MM.1S (cell line): ENCODE data around the gene UNC13B.

ENCODE experiments used
- DNase-seq: peaks from one replicate; pipeline ENCODE4 v3.0.0-alpha.2; 2015
- H2AFZ ChIP-seq: fragments of 300-600 bp; sonication (generic); 2 replicates; pipeline ENCODE4 v1.6.0; 2016; ENCODE audit warnings: antibody characterized with exemption, low read length
- H3F3A ChIP-seq: fragments of 300-600 bp; sonication (generic); 2 replicates; pipeline ENCODE4 v1.6.1; 2016; ENCODE audit warnings: mild to moderate bottlenecking, antibody characterized with exemption, low read length, moderate library complexity, mixed read lengths; ENCODE audit not compliant: insufficient read depth
- H3K27ac ChIP-seq: fragments of 300-600 bp; sonication (generic); 2 replicates; pipeline ENCODE4 v1.5.1; 2016; ENCODE audit warnings: mild to moderate bottlenecking, low read length
- H3K27me3 ChIP-seq: fragments of 300-600 bp; sonication (generic); replicated peaks from 2 replicates; pipeline ENCODE4 v1.6.0; 2016; ENCODE audit warnings: low read length; ENCODE audit not compliant: insufficient read depth
- H3K36me3 ChIP-seq: fragments of 300-600 bp; sonication (generic); replicated peaks from 2 replicates; pipeline ENCODE4 v1.6.1; 2016; ENCODE audit warnings: mild to moderate bottlenecking, low read length, mixed read lengths; ENCODE audit not compliant: insufficient read depth
- H3K4me1 ChIP-seq: fragments of 300-600 bp; sonication (generic); 2 replicates; pipeline ENCODE4 v1.6.1; 2016; ENCODE audit warnings: low read length, mixed read lengths
- H3K4me2 ChIP-seq: fragments of 300-600 bp; sonication (generic); 2 replicates; pipeline ENCODE4 v1.6.0; 2016; ENCODE audit warnings: low read depth, low read length
- H3K4me3 ChIP-seq: fragments of 300-600 bp; sonication (generic); 2 replicates; pipeline ENCODE4 v1.5.1; 2016; ENCODE audit warnings: low read length, mixed read lengths
- H3K79me2 ChIP-seq: fragments of 300-600 bp; sonication (generic); 2 replicates; pipeline ENCODE4 v1.6.1; 2016; ENCODE audit warnings: mixed run types, low read length, mixed read lengths
- H3K9ac ChIP-seq: fragments of 300-600 bp; sonication (generic); 2 replicates; pipeline ENCODE4 v1.6.1; 2016; ENCODE audit warnings: low read length, mixed read lengths
- H3K9me2 ChIP-seq: fragments of 300-600 bp; sonication (generic); replicated peaks from 2 replicates; pipeline ENCODE4 v1.6.1; 2016; ENCODE audit warnings: mild to moderate bottlenecking, low read length, mixed read lengths; ENCODE audit not compliant: insufficient read depth
- H3K9me3 ChIP-seq: fragments of 300-600 bp; sonication (generic); replicated peaks from 2 replicates; pipeline ENCODE4 v1.6.1; 2016; ENCODE audit warnings: mild to moderate bottlenecking, low read length, mixed read lengths; ENCODE audit not compliant: insufficient read depth
- H4K20me1 ChIP-seq: fragments of 300-600 bp; sonication (generic); 2 replicates; pipeline ENCODE4 v1.6.1; 2016; ENCODE audit warnings: mild to moderate bottlenecking, low read length, moderate library complexity, mixed read lengths; ENCODE audit not compliant: insufficient read depth
- CTCF ChIP-seq: fragments of 300-600 bp; sonication (generic); IDR thresholded peaks from 2 replicates; pipeline ENCODE4 v1.5.1; 2016; ENCODE audit warnings: antibody characterized with exemption, low read length, mixed read lengths
- EZH2 ChIP-seq: fragments of 300-600 bp; sonication (generic); optimal IDR thresholded peaks from 2 replicates; pipeline ENCODE3; 2017; ENCODE audit warnings: low read depth, mild to moderate bottlenecking, antibody characterized with exemption, low read length, mixed read lengths
- EZH2phosphoT487 ChIP-seq: fragments of 300-600 bp; sonication (generic); IDR thresholded peaks from 2 replicates; pipeline ENCODE4 v1.6.1; 2018; ENCODE audit warnings: antibody characterized with exemption, low read length

Gene UNC13B

DNA sequence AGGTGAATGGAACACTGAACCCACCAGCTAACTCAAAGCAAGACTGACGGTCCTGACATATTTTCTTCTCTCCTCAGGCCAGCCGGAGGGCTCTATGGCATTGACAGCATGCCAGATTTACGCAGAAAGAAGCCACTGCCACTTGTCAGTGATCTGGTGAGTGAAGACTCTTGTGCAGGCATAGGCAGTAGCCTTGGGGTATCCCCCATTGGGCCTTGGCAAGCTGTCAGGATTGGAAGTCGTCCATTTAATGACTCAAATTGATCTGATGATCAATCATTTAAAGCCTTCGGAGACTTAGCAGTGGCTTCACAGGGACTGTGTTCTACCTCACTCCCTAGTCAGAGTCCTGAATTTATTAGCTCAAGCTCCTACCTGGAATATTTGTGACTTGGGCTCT is 208.4 kb downstream of the UNC13B start:
- Histone ChIP-seq H3K27me3 (no peaks in the 10 kb centered on the region), H3K27ac (no peak overlapping the region), H4K20me1 (no peaks in the 10 kb centered on the region), H3F3A (no peaks in the 10 kb centered on the region), H3K4me3 (no peak overlapping the region), H3K79me2 (no peaks in the 10 kb centered on the region), H2AFZ (no peak overlapping the region), H3K9ac (no peak overlapping the region), H3K4me2 (no peak overlapping the region), H3K36me3 (no peaks in the 10 kb centered on the region), H3K9me3 (no peaks in the 10 kb centered on the region), H3K4me1 (no peaks in the 10 kb centered on the region), H3K9me2 (no peaks in the 10 kb centered on the region)
- no peak for TF ChIP-seq CTCF
- TF ChIP-seq EZH2phosphoT487, result no peak
- no peak for TF ChIP-seq EZH2
- no peak for DNase-seq

DNA sequence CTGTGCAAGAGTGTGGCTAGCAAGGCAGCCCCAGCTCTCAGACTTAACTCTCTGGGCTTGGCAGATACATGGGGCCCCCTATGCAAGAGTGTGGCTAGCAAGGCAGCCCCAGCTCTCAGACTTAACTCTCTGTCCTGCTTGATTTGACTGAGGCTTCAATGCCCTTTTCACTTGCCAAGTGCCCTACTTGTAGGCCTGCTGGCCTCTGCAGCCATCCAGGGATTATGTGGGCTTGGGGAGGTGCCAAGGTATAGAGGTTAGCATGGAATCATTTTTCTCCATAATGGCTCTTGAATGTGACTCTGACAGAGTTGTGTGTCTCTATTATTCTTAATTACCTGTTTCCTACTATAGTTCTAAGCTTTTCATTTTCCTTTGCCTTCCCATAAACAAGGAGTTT is 212.6 kb downstream of the UNC13B start:
- H3F3A ChIP-seq, result no peaks in the 10 kb centered on the region
- H4K20me1 ChIP-seq, result no peaks in the 10 kb centered on the region
- H3K4me1 ChIP-seq, result no peaks in the 10 kb centered on the region
- no peaks in the 10 kb centered on the region for H3K36me3 ChIP-seq
- no peak overlapping the region for H2AFZ ChIP-seq
- H3K27me3 ChIP-seq, result no peaks in the 10 kb centered on the region
- H3K27ac ChIP-seq, result no peak overlapping the region
- H3K4me2 ChIP-seq, result no peak overlapping the region
- TF ChIP-seq EZH2phosphoT487 (no peak), CTCF (no peak), EZH2 (no peak)
- H3K9me2 ChIP-seq, result no peaks in the 10 kb centered on the region
- no peak overlapping the region for H3K4me3 ChIP-seq
- DNase-seq, result no peak
- H3K9me3 ChIP-seq, result no peaks in the 10 kb centered on the region
- no peak overlapping the region for H3K9ac ChIP-seq
- H3K79me2 ChIP-seq, result no peaks in the 10 kb centered on the region

DNA sequence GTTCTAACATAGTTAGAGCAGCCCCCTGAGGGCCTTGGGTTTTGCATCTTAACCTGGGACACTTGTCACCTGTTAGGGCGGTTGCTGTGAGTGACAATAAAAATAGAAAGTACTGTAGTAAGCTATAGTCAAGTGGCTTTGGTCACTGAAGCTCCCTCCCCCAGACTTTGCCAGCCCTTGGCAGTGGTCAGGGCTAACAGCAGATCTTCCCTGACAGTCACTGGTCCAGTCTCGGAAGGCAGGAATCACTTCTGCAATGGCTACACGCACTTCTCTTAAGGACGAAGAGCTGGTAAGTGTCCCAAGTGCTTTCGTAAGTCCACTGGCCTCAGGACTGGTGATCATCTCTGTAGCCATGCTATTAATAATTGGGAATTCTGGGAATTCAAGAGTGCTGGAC is 213.1 kb downstream of the UNC13B start:
- no peaks in the 10 kb centered on the region for H4K20me1 ChIP-seq
- H3K4me1 ChIP-seq, result no peaks in the 10 kb centered on the region
- no peak overlapping the region for H3K4me3 ChIP-seq
- TF ChIP-seq EZH2phosphoT487 (no peak), CTCF (no peak)
- H3K79me2 ChIP-seq, result no peaks in the 10 kb centered on the region
- no peak overlapping the region for H3K4me2 ChIP-seq
- no peak overlapping the region for H3K9ac ChIP-seq
- DNase-seq, result no peak
- H3F3A ChIP-seq, result no peaks in the 10 kb centered on the region
- no peak overlapping the region for H2AFZ ChIP-seq
- H3K27me3 ChIP-seq, result no peaks in the 10 kb centered on the region
- H3K9me3 ChIP-seq, result no peaks in the 10 kb centered on the region
- H3K27ac ChIP-seq, result no peak overlapping the region
- H3K9me2 ChIP-seq, result no peaks in the 10 kb centered on the region
- H3K36me3 ChIP-seq, result no peaks in the 10 kb centered on the region
